ENCODE data around the gene RRP12. TPM values are rescaled to one million over a fixed set of nuclear protein-coding genes. Genes with fewer than 3 reads are reported as not detected.

Gene RRP12
- total and polyA plus RNA-seq, 9 of the 15 experiments (the other 6 are each of a cell fraction or from before 2014, with no cell fraction given) = 4.6 to 68.2 (median 21.8) TPM

GRCh38 chr10:97336006-97336405 is 65.1 kb downstream of the RRP12 start (continued):
- TF ChIP-seq, protein P1, sequence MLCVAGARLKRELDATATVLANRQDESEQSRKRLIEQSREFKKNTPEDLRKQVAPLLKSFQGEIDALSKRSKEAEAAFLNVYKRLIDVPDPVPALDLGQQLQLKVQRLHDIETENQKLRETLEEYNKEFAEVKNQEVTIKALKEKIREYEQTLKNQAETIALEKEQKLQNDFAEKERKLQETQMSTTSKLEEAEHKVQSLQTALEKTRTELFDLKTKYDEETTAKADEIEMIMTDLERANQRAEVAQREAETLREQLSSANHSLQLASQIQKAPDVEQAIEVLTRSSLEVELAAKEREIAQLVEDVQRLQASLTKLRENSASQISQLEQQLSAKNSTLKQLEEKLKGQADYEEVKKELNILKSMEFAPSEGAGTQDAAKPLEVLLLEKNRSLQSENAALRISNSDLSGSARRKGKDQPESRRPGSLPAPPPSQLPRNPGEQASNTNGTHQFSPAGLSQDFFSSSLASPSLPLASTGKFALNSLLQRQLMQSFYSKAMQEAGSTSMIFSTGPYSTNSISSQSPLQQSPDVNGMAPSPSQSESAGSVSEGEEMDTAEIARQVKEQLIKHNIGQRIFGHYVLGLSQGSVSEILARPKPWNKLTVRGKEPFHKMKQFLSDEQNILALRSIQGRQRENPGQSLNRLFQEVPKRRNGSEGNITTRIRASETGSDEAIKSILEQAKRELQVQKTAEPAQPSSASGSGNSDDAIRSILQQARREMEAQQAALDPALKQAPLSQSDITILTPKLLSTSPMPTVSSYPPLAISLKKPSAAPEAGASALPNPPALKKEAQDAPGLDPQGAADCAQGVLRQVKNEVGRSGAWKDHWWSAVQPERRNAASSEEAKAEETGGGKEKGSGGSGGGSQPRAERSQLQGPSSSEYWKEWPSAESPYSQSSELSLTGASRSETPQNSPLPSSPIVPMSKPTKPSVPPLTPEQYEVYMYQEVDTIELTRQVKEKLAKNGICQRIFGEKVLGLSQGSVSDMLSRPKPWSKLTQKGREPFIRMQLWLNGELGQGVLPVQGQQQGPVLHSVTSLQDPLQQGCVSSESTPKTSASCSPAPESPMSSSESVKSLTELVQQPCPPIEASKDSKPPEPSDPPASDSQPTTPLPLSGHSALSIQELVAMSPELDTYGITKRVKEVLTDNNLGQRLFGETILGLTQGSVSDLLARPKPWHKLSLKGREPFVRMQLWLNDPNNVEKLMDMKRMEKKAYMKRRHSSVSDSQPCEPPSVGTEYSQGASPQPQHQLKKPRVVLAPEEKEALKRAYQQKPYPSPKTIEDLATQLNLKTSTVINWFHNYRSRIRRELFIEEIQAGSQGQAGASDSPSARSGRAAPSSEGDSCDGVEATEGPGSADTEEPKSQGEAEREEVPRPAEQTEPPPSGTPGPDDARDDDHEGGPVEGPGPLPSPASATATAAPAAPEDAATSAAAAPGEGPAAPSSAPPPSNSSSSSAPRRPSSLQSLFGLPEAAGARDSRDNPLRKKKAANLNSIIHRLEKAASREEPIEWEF (CRISPR knock-in tag; IDR thresholded peaks at IDR 0.05) = no peak

DNA sequence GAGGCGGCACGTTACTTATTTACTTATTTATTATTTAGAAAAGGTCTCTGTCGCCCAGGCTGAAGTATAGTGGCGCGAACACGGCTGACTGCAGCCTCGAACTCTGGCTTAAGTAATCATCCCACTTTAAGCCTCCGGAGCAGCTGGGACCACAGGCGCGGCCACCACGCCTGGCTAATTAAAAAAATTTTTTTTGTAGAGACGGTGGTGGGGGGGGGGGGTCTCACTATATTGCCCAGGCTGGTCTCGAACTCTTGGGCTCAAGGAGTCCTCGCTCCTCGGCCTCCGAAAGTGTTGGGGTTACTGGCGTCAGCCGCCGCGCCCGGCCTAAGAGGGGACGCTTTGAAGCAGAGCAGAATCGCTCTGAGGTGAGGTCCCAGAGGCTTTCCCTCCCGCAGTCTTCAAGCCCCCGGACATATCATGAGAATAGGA is 65.9 kb downstream of the RRP12 start:
- Histone ChIP-seq H3K9ac (ENCODE audit: insufficient read depth in 1 of 2, low read depth in 2 of 2, low read length in 2 of 2) (peak overlapping the region; percentile 93 to 96), H3K4me1 (replicated peaks in 1 of 2; ENCODE audit: control insufficient read depth in 2 of 2, insufficient read depth in 2 of 2, low read length in 2 of 2) (peaks cover 8 to 25% of the 10 kb centered on the region in 2 experiments; a peak in 4 of 5 replicates), H3K9me3 (replicated peaks; ENCODE audit: control insufficient read depth, insufficient read depth, low read depth, low read length) (no peaks in the 10 kb centered on the region), H3K79me2 (ENCODE audit: control insufficient read depth, insufficient read depth, low read length) (peaks cover 39% of the 10 kb centered on the region), H3K9me1 (ENCODE audit: control insufficient read depth, insufficient read depth, low read length) (no peaks in the 10 kb centered on the region), H3K27ac (ENCODE audit: extremely low read depth, low read depth, low read length) (peak overlapping the region; percentile 98; the same call in 1 of the 3 replicates), H3K36me3 (ENCODE audit: control insufficient read depth, insufficient read depth, low read length) (peaks cover 17% of the 10 kb centered on the region; the same call in 2 of the 3 replicates), H3K4me2 (ENCODE audit: insufficient read depth, low read length) (peak overlapping the region; percentile 92; the same call in 1 of the 2 replicates), H3K4me3 (peak overlapping the region; percentile 73), H4K20me1 (replicated peaks; ENCODE audit: control insufficient read depth, insufficient read depth, low read length) (no peaks in the 10 kb centered on the region), H3K27me3 (ENCODE audit: control insufficient read depth in 2 of 2, insufficient read depth in 2 of 2, low read length in 2 of 2) (no peaks in the 10 kb centered on the region), H2AFZ (ENCODE audit: low read depth, low read length) (peak overlapping the region; percentile 97)
- 16% methylated on average over 15 of the region's 25 CpGs for WGBS (ENCODE audit: insufficient coverage, low coverage, missing lambda C conversion rate)
- ATAC-seq = no peak
- in situ Hi-C loops (cut with MboI) (no loop called here), intact Hi-C loops (cut with micrococcal nuclease) (no loop called here)
- POLR2A ChIA-PET = no interaction called here
- CTCF ChIA-PET (ENCODE audit: low intra/inter-chr PET ratio) = no interaction called here
- BruUV-seq (replicated peaks) = TSS peak; percentile 69
- no peak for FAIRE-seq
- no peak for DNase-seq (ENCODE audit: extremely low read depth in 1 of 4, low spot score in 3 of 4)
- TF ChIP-seq GTF3C2 (IDR thresholded peaks at IDR 0.05; ENCODE audit: borderline replicate concordance, extremely low read depth, insufficient read length) (peak; percentile 34), ZNF740 (CRISPR knock-in tag; IDR thresholded peaks at IDR 0.05) (0 out of 2 replicates have a peak, but pooled peaks have one; percentile 35), ZNF740 (tag; IDR thresholded peaks at IDR 0.05) (peak in 1 of 2 experiments; percentile 62; a peak in 1 of 4 replicates), NRF1 (conservative IDR thresholded peaks at IDR 0.05 in 1 of 2, IDR thresholded peaks at IDR 0.05 in 1 of 2) (peak; percentile 27 to 43; a peak in 2 of 4 replicates), ZMIZ1 (IDR thresholded peaks at IDR 0.05; ENCODE audit: low read depth in 2 of 2, low read length in 2 of 2) (no peak)

Measured in K562 (cell line).